Right lobe of liver (tissue), 4 donors: ENCODE measurements around the gene ILK.

Experiments used
- CTCF ChIP-seq, 4 donors: fragments of 200-600 bp in 3 of 4; fragments of 450-650 bp in 1 of 4; IDR thresholded peaks; one replicate each; pipeline versions ENCODE4 v1.5.1 to v1.8.0; 2016 to 2022; ENCODE audit warnings: antibody characterized with exemption in 4 of 4, mild to moderate bottlenecking in 2 of 4
- POLR2A ChIP-seq: fragments of 450-650 bp; IDR thresholded peaks from one replicate; pipeline ENCODE4 v1.6.1; 2017; ENCODE audit warnings: antibody characterized with exemption, mild to moderate bottlenecking
- donor health status: DM: no; HTN: no; CAD: no.
- donor health status: DM: no; HTN: no; CAD: no.
- donor health status: DM: no; HTN: yes; CAD: no.

- TF ChIP-seq CTCF (IDR thresholded peaks at IDR 0.05) (no peak), POLR2A (no peak)
These were observed 21.7 kb downstream of the ILK start for GRCh38 chr11:6625156-6625831.
